Loucy (cell line): ENCODE data around the gene PCSK5.

ENCODE experiments used
- CTCF ChIP-seq: fragments of 200-600 bp; sonication (generic); conservative IDR thresholded peaks from 2 replicates; pipeline ENCODE4 v1.5.1; 2014; ENCODE audit warnings: mild to moderate bottlenecking, antibody characterized with exemption, low read length
- EZH2phosphoT487 ChIP-seq: fragments of 200-600 bp; IDR thresholded peaks from 2 replicates; pipeline ENCODE4 v1.6.1; 2018; ENCODE audit warnings: antibody characterized with exemption, mild to moderate bottlenecking, moderate library complexity, borderline replicate concordance

GRCh38 chr9:75870450-75870849 lies 20.0 kb upstream of the PCSK5 start:
- no peak for TF ChIP-seq CTCF
- no peak for TF ChIP-seq EZH2phosphoT487
